PC-9 (cell line): ENCODE results near the gene PRR5L. TPM values are rescaled to one million over a fixed set of nuclear protein-coding genes. Genes with fewer than 3 reads are reported as not detected.

Experiments
- BruUV-seq: library from RNA; stranded (reverse); fragments of 400-500 nt; replicated peaks from 2 replicates; lab custom pipeline; 2021; lab: Mats Ljungman, UMichigan
- CTCF ChIA-PET: fragments of 300-600 bp; sonication (Branson Sonifier 250); formaldehyde crosslinking; loops from one replicate; lab custom pipeline; 2022; ENCODE audit warnings: antibody characterized with exemption; lab: Charles Lee
- POLR2A ChIA-PET: fragments of 300-600 bp; sonication (Branson Sonifier 250); formaldehyde crosslinking; loops from one replicate; lab custom pipeline; 2022; ENCODE audit warnings: antibody characterized with exemption; ENCODE audit not compliant: unreplicated experiment; lab: Charles Lee
- DNase-seq, 2 experiments: peaks; one replicate each; pipeline versions ENCODE4 v3.0.0 to v3.0.0-alpha.2; 2015 to 2022; ENCODE audit warnings: mixed read lengths in 1 of 2
- H2AFZ ChIP-seq: fragments of 200-600 bp; sonication (generic); 2 replicates; pipeline ENCODE4 v1.8.1; 2017; ENCODE audit warnings: antibody characterized with exemption
- H3F3A ChIP-seq: fragments of 200-600 bp; sonication (generic); 2 replicates; pipeline ENCODE4 v1.8.1; 2017; ENCODE audit warnings: antibody characterized with exemption, mild to moderate bottlenecking, low read depth; ENCODE audit not compliant: insufficient read depth
- H3K27ac ChIP-seq: fragments of 200-600 bp; sonication (generic); 2 replicates; pipeline ENCODE4 v1.6.1; 2016; ENCODE audit warnings: mixed run types
- H3K27me3 ChIP-seq: fragments of 200-600 bp; sonication (generic); 2 replicates; pipeline ENCODE4 v1.6.1; 2016; ENCODE audit warnings: low read depth, mixed run types; ENCODE audit not compliant: insufficient read depth
- H3K36me3 ChIP-seq: fragments of 200-600 bp; sonication (generic); 2 replicates; pipeline ENCODE4 v1.6.1; 2016; ENCODE audit warnings: low read depth, mixed run types
- H3K4me1 ChIP-seq: fragments of 200-600 bp; sonication (generic); replicated peaks from 2 replicates; pipeline ENCODE4 v1.6.1; 2016; ENCODE audit warnings: mixed run types; ENCODE audit not compliant: insufficient read depth
- H3K4me2 ChIP-seq: fragments of 200-600 bp; sonication (generic); 2 replicates; pipeline ENCODE4 v1.6.1; 2017; ENCODE audit warnings: mixed run types
- H3K4me3 ChIP-seq: fragments of 200-600 bp; sonication (generic); 2 replicates; pipeline ENCODE4 v1.6.1; 2016; ENCODE audit warnings: mixed run types
- H3K79me2 ChIP-seq: fragments of 200-600 bp; sonication (generic); 2 replicates; pipeline ENCODE4 v1.6.1; 2017; ENCODE audit warnings: low read depth, mixed run types
- H3K9me2 ChIP-seq: fragments of 200-600 bp; sonication (generic); 2 replicates; pipeline ENCODE4 v1.8.1; 2017; ENCODE audit warnings: mild to moderate bottlenecking; ENCODE audit not compliant: insufficient read depth
- H3K9me3 ChIP-seq: fragments of 200-600 bp; sonication (generic); 2 replicates; pipeline ENCODE4 v1.8.1; 2016; ENCODE audit warnings: low read depth; ENCODE audit not compliant: insufficient read depth
- H4K20me1 ChIP-seq: fragments of 200-600 bp; sonication (generic); 2 replicates; pipeline ENCODE4 v1.8.1; 2017; ENCODE audit not compliant: insufficient read depth
- CTCF ChIP-seq: fragments of 200-600 bp; sonication (generic); conservative IDR thresholded peaks from 2 replicates; pipeline ENCODE4 v1.6.1; 2017; ENCODE audit warnings: mixed run types, antibody characterized with exemption, mild to moderate bottlenecking, moderate library complexity
- EZH2 ChIP-seq: fragments of 200-600 bp; sonication (generic); IDR thresholded peaks from 2 replicates; pipeline ENCODE4 v1.8.0; 2017; ENCODE audit warnings: antibody characterized with exemption, low read depth
- intact Hi-C: fragments of 100-400 bp; cut with micrococcal nuclease; formaldehyde crosslinking; loops from one replicate; pipeline ENCODE4 v1.10.0; 2022; ENCODE audit not compliant: unreplicated experiment
- total RNA-seq: library from RNA; stranded (reverse); gene quantifications from 2 replicates; pipeline ENCODE4 v1.2.3, GENCODE V29; 2021

PRR5L gene
- total RNA-seq, 1 experiment from 2014 or later, result 5.1 TPM

DNA sequence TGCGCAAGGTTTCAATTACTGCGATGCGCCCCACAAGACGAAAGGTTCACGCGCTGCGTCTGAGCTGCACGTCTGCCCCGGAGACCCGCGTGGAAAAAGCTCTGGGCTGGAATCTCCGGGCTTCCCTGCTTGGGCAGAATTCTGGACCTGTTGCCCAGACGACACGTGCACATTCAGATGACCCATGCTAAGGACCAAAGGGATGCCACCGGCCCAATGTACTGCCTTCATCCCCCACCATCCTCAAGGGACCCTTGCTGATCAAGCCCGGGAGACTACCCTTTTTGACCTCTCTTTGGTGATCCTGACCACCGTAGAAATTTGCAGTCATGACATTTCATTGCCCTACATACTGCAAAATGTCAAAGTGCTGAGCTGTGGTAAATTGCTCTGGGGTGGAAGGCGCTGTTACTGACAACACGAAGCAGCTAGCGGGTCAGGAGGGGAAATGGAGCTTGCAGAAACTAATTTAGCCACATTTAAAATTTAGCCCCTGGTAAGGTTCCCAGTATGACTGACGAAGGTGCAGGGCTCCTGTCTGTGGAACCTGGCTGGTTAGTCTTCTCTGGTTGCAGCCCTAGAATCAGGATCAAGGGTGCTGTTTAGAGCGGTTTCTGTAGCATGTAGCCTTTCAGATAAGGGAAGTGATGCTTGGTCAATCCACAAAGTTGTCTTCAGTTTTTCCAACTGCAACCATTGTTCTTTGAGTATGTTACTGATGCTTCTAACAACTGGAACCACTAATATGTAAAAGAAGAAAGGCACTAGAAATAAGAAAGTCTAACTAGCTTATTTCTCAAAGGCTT is 81.9 kb downstream of the PRR5L start:
- H3K27ac ChIP-seq, result no peak overlapping the region
- no TSS peak for BruUV-seq
- H2AFZ ChIP-seq, result no peak overlapping the region
- no peaks in the 10 kb centered on the region for H3K9me2 ChIP-seq
- H3K4me1 ChIP-seq, result no peaks in the 10 kb centered on the region
- no peaks in the 10 kb centered on the region for H3K79me2 ChIP-seq
- H3K27me3 ChIP-seq, result peaks cover 4% of the 10 kb centered on the region
- TF ChIP-seq EZH2 (no peak), CTCF (no peak)
- CTCF ChIA-PET, result interaction anchor here (1.1 kb wide), 1 partner anchor 14 kb away, joined by 4 read pairs; no protein-coding TSS in a partner anchor
- H3K4me2 ChIP-seq, result peak overlapping the region; percentile 56; the same call in 1 of the 2 replicates
- no peaks in the 10 kb centered on the region for H3K36me3 ChIP-seq
- H3F3A ChIP-seq, result no peaks in the 10 kb centered on the region
- no peaks in the 10 kb centered on the region for H4K20me1 ChIP-seq
- POLR2A ChIA-PET, result interaction anchor here (0.6 kb wide), 1 partner anchor 15 kb away, joined by 9 read pairs; no protein-coding TSS in a partner anchor
- no peaks in the 10 kb centered on the region for H3K9me3 ChIP-seq
- DNase-seq, result no peak
- no peak overlapping the region for H3K4me3 ChIP-seq
- intact Hi-C loops, result loop anchor here (1.0 kb wide), 1 partner anchor 100 kb away; no protein-coding TSS in a partner anchor

DNA sequence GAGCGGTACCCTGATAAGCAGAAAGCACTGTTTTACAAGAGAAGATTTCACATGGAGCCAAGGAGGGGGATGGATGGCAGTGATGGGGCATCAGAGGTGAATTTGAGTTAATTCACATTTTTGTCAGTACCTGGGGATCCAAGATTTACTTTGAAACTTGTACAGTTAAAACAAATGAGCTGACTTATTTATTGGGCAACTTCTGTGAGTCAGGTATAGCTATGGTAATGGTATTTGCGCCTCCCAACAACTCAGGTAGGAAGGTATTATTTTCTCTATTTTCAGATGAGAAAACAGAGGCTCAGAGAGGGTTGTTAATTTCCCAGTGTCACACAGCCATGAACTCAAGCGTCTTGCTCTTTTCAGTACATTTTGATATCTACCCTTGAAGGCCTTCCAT is 83.6 kb downstream of the PRR5L start:
- no peak for TF ChIP-seq EZH2
- no peak for TF ChIP-seq CTCF
- Histone ChIP-seq H3K4me1 (no peaks in the 10 kb centered on the region), H4K20me1 (no peaks in the 10 kb centered on the region), H2AFZ (no peak overlapping the region), H3F3A (no peaks in the 10 kb centered on the region), H3K79me2 (no peaks in the 10 kb centered on the region), H3K27me3 (peaks cover 4% of the 10 kb centered on the region), H3K9me3 (no peaks in the 10 kb centered on the region), H3K4me2 (no peak overlapping the region), H3K9me2 (no peaks in the 10 kb centered on the region), H3K27ac (no peak overlapping the region), H3K4me3 (no peak overlapping the region), H3K36me3 (no peaks in the 10 kb centered on the region)
- BruUV-seq, result no TSS peak
- POLR2A ChIA-PET, result interaction anchor here (0.6 kb wide), 1 partner anchor 21 kb away, joined by 6 read pairs; no protein-coding TSS in a partner anchor
- no peak for DNase-seq
- intact Hi-C loops, result no loop called here
- CTCF ChIA-PET, result no interaction called here

DNA sequence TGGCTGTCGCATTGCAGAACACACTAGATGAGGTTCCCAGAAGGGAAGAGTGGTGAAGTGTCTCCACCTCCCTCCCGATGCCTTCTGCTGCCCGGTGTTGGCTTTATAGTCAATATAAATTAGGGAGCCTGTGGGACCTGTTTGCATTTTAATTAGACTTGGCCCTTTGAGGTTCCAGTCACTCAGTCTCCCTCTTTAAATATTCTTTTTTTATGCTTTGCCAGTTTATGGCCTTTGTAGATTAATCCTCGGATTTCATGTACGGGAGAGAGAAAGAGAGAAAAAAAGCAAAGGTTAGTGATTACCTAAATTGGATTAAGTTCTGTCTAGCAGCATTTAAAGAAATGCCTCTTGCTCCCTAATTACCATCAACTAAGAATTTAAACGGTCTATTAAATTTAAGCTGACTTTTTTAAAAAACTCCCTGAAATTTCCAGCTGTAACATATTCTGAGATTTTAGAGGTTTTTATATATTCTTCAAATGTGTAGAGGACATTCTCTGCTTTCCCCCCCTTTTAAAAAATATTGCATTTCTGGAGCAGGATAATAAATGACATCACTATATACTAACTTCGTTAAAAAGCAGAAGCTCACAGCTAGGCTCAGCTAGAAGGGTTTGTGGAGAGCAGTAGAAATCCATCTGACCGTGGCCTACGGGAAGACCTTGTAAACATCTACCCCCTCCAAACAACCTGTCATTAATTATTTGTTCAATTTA is 84.4 kb downstream of the PRR5L start:
- Histone ChIP-seq H3K79me2 (no peaks in the 10 kb centered on the region), H2AFZ (no peak overlapping the region), H3K9me3 (no peaks in the 10 kb centered on the region), H3K27me3 (peaks cover 4% of the 10 kb centered on the region), H3F3A (peaks cover 4% of the 10 kb centered on the region; the same call in 1 of the 2 replicates), H4K20me1 (no peaks in the 10 kb centered on the region), H3K9me2 (no peaks in the 10 kb centered on the region), H3K4me2 (no peak overlapping the region), H3K36me3 (no peaks in the 10 kb centered on the region), H3K4me3 (no peak overlapping the region), H3K4me1 (peaks cover 7% of the 10 kb centered on the region; the same call in 1 of the 2 replicates), H3K27ac (no peak overlapping the region)
- TF ChIP-seq EZH2 (no peak), CTCF (no peak)
- POLR2A ChIA-PET, result no interaction called here
- CTCF ChIA-PET, result no interaction called here
- DNase-seq, result no peak
- intact Hi-C loops, result no loop called here
- no TSS peak for BruUV-seq
